HepG2 (cell line): ENCODE data around the gene ALDH4A1. TPM values are rescaled to one million over a fixed set of nuclear protein-coding genes. Genes with fewer than 3 reads are reported as not detected.

Source experiments
- ATAC-seq: fragments of 200-7000 bp; cut with Tn5 transposase; 3 replicates; pipeline ENCODE4 v1.9.1; 2020; ENCODE audit warnings: mild to moderate bottlenecking, moderate library complexity
- BruUV-seq: library from RNA; stranded (reverse); fragments of 400-500 nt; replicated peaks from 2 replicates; lab custom pipeline; 2021; lab: Mats Ljungman, UMichigan
- CTCF ChIA-PET: fragments of 300-600 bp; formaldehyde crosslinking; extraction: SDS; loops from one replicate; lab custom pipeline; 2021; ENCODE audit warnings: low total read pairs, inconsistent platforms, low intra/inter-chr PET ratio; lab: Yijun Ruan, JAX
- POLR2A ChIA-PET: fragments of 350-600 bp; sonication (Branson Sonifier 250); formaldehyde crosslinking; loops from one replicate; lab custom pipeline; 2020; ENCODE audit warnings: antibody characterized with exemption, inconsistent platforms; lab: Yijun Ruan, JAX
- DNase-seq: peaks from one replicate; pipeline ENCODE4 v3.0.0-alpha.2; 2015; ENCODE audit warnings: low spot score
- FAIRE-seq: peaks from 3 replicates; lab custom pipeline; 2011; peaks lifted over from hg19 to GRCh38; lab: Jason Lieb, UNC
- H2AFZ ChIP-seq: one replicate; pipeline ENCODE4 v1.6.1; 2011; ENCODE audit warnings: low read length, inconsistent platforms
- H3K27ac ChIP-seq: fragments of 300-600 bp; 3 replicates; pipeline ENCODE4 v1.8.0; 2011; ENCODE audit warnings: mixed run types, mild to moderate bottlenecking, mixed read lengths, low read length, inconsistent platforms; ENCODE audit not compliant: insufficient read depth; ENCODE audit errors: extremely low read length
- H3K27me3 ChIP-seq, 2 experiments: fragments of 200-600 bp in 1 of 2; 2 replicates in 1 of 2; 3 replicates in 1 of 2; pipeline versions ENCODE4 v1.6.0 to v1.8.0; 2011; ENCODE audit warnings: low read length in 2 of 2, mild to moderate bottlenecking in 2 of 2, moderate library complexity in 2 of 2, inconsistent platforms in 1 of 2; ENCODE audit not compliant: insufficient read depth in 2 of 2, control insufficient read depth in 1 of 2
- H3K36me3 ChIP-seq, 2 experiments: fragments of 200-600 bp in 1 of 2; replicated peaks in 1 of 2; 2 replicates in 1 of 2; 3 replicates in 1 of 2; pipeline versions ENCODE4 v1.5.1 to v1.8.0; 2011; ENCODE audit warnings: low read length in 2 of 2, inconsistent platforms in 1 of 2; ENCODE audit not compliant: insufficient read depth in 2 of 2, control insufficient read depth in 1 of 2
- H3K4me1 ChIP-seq: 2 replicates; pipeline ENCODE4 v1.5.1; 2012; ENCODE audit warnings: low read length, inconsistent platforms; ENCODE audit not compliant: insufficient read depth
- H3K4me2 ChIP-seq: 2 replicates; pipeline ENCODE4 v1.6.0; 2011; ENCODE audit warnings: low read depth, low read length, inconsistent platforms
- H3K4me3 ChIP-seq, 3 experiments: fragments of 200-600 bp in 1 of 3; sonication (generic), shearing (Covaris generic) in 1 of 3; replicated peaks in 1 of 3; 2 replicates each; pipeline ENCODE4 v1.5.1; 2011 to 2016; ENCODE audit warnings: low read length in 3 of 3, inconsistent platforms in 2 of 3, low read depth in 2 of 3, mild to moderate bottlenecking in 2 of 3, control low read depth in 1 of 3, mixed read lengths in 1 of 3; ENCODE audit not compliant: insufficient read depth in 1 of 3
- H3K79me2 ChIP-seq: one replicate; pipeline ENCODE4 v1.6.1; 2011; ENCODE audit warnings: low read length, inconsistent platforms; ENCODE audit not compliant: insufficient read depth
- H3K9ac ChIP-seq: 2 replicates; pipeline ENCODE4 v1.6.0; 2011; ENCODE audit warnings: mild to moderate bottlenecking, low read depth, low read length, inconsistent platforms; ENCODE audit not compliant: insufficient read depth
- H3K9me3 ChIP-seq: 2 replicates; pipeline ENCODE4 v1.5.1; 2012; ENCODE audit warnings: mild to moderate bottlenecking, low read length
- H4K20me1 ChIP-seq: 2 replicates; pipeline ENCODE4 v1.6.0; 2011; ENCODE audit warnings: inconsistent platforms, mild to moderate bottlenecking, low read length, moderate library complexity; ENCODE audit not compliant: insufficient read depth
- GATA4 ChIP-seq: sonication (generic); IDR thresholded peaks from 2 replicates; pipeline ENCODE4 v1.6.1; 2016; ENCODE audit warnings: antibody characterized with exemption, low read depth, borderline replicate concordance
- MXI1 ChIP-seq: IDR thresholded peaks from 3 replicates; pipeline ENCODE4 v1.6.1; 2012; ENCODE audit warnings: low read depth, low read length, inconsistent platforms, borderline replicate concordance
- ZNF331 ChIP-seq: sonication (generic); formaldehyde crosslinking; IDR thresholded peaks from 2 replicates; pipeline ENCODE4 v1.4.0; 2020; ENCODE audit warnings: missing genetic modification reagents
- ZNF350 ChIP-seq: sonication (generic); formaldehyde crosslinking; IDR thresholded peaks from 2 replicates; pipeline ENCODE4 v1.4.0; 2020; ENCODE audit warnings: mild to moderate bottlenecking, low read depth, missing genetic modification reagents, borderline replicate concordance
- ZNF367 ChIP-seq: sonication (generic); formaldehyde crosslinking; IDR thresholded peaks from 2 replicates; pipeline ENCODE4 v1.4.0; 2020; ENCODE audit warnings: missing genetic modification reagents, borderline replicate concordance
- ZNF547 ChIP-seq: sonication (generic); formaldehyde crosslinking; IDR thresholded peaks from 2 replicates; pipeline ENCODE4 v1.5.1; 2020; ENCODE audit warnings: mild to moderate bottlenecking, missing genetic modification reagents
- ZNF768 ChIP-seq: sonication (generic); formaldehyde crosslinking; IDR thresholded peaks from 2 replicates; pipeline ENCODE4 v1.4.0; 2020; ENCODE audit warnings: missing genetic modification reagents
- WGBS: methylation state at CpG from one replicate; pipeline ENCODE4 v1.1.6; 2017; ENCODE audit warnings: low lambda C conversion rate; 5-methylcytosine and 5-hydroxymethylcytosine counted together
- in situ Hi-C: cut with HindIII; loops from 2 replicates; pipeline ENCODE4 v1.10.0; 2017; ENCODE audit warnings: low pct_unique_long_range_greater_than_20kb; ENCODE audit not compliant: extremely low pct_ligation_motif_present
- intact Hi-C: fragments of 100-400 bp; cut with micrococcal nuclease; formaldehyde crosslinking; loops from one replicate; pipeline ENCODE4 v1.10.0; 2022; ENCODE audit not compliant: unreplicated experiment
- polyA plus RNA-seq, 8 experiments: library from polyadenylated mRNA; depleted of rRNA in 3 of 8; stranded (reverse) in 7 of 8; unstranded in 1 of 8; fragments of >200 nt; fragmentation: Illumina TruSeq in 4 of 8; extraction: Trizol in 4 of 8; gene quantifications; 2 replicates each; pipeline versions ENCODE4 v1.2.1 to v1.2.3, GENCODE V29; 2011 to 2016; ENCODE audit warnings: low read depth in 4 of 8, missing spikeins in 1 of 8, mixed read lengths in 1 of 8; ENCODE audit not compliant: insufficient read depth in 1 of 8
- total RNA-seq, 5 experiments: library from RNA; depleted of rRNA; stranded (reverse); fragments of >200 nt; fragmentation: Illumina TruSeq; extraction: Trizol; gene quantifications; 2 replicates each; pipeline ENCODE4 v1.2.3, GENCODE V29; 2016; ENCODE audit warnings: low read depth in 1 of 5
- TF ChIP-seq, protein P1 (sequence below): sonication (generic); formaldehyde crosslinking; IDR thresholded peaks from 2 replicates; pipeline ENCODE4 v1.4.0; 2020; ENCODE audit warnings: mild to moderate bottlenecking, missing genetic modification reagents
- TF ChIP-seq, protein P2 (sequence below): sonication (generic); formaldehyde crosslinking; IDR thresholded peaks from 2 replicates; pipeline ENCODE4 v1.5.0; 2020; ENCODE audit warnings: missing genetic modification reagents

The ALDH4A1 gene
- total and polyA plus RNA-seq, 2 of the 13 experiments (the other 11 are each of a cell fraction or from before 2014, with no cell fraction given): 76.4 to 240 TPM

DNA sequence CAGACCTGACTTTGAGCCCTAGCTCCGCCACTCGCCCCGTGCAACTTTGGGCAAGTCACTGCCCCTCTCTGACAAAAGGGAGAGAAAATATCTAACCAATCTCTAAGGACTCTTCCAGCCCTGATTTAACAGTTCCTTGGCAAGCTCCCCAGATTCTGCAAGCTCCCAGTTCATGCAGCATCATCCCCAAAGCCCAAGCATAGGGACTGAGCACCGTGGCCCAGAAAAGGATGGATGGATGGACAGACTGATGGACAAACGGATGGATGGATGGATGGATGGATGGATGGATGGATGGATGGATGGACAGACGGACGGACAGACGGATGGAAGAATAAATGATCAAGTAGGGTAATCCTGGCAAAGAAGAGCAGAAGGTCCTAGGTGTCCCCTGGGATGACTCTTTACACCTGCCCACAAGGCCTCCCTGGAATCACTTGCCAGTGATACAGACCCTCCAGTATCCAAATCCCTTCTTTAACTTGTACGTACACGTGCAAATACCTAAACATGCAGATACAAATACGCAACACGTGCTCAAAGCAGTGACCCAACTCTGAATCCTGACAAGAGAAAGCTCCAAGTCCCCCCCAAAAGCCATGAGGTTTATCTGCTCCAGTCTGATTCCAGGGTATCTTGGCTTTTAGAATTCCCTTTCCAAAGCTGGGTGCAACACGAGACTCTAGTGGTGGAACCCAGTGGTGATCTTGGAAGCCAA, 38.1 kb upstream of the ALDH4A1 start:
- Histone ChIP-seq H3K9me3 (no peaks in the 10 kb centered on the region), H4K20me1 (peaks cover 14% of the 10 kb centered on the region), H3K79me2 (peaks cover 51% of the 10 kb centered on the region), H3K4me2 (peak overlapping the region; percentile 71; the same call in 1 of the 2 replicates), H3K27me3 (no peaks in the 10 kb centered on the region), H3K27ac (peak overlapping the region; percentile 67), H3K4me1 (peaks cover 78% of the 10 kb centered on the region), H3K9ac (0 out of 2 replicates have a peak overlapping the region, but pooled peaks have one; percentile 63), H3K36me3 (peaks cover 0 to 4% of the 10 kb centered on the region in 2 experiments; a peak in 1 of 5 replicates), H2AFZ (no peak overlapping the region), H3K4me3 (no peak overlapping the region)
- 95% methylated on average over 10 of the region's 13 CpGs for WGBS
- no peak for ATAC-seq
- intact Hi-C loops: no loop called here
- in situ Hi-C loops: no loop called here
- POLR2A ChIA-PET: interaction anchor here (0.7 to 2.2 kb wide), 2 partner anchors 9 to 70 kb away, joined by 3 to 5 read pairs; no protein-coding TSS in a partner anchor
- CTCF ChIA-PET: no interaction called here
- no TSS peak for BruUV-seq
- FAIRE-seq: no peak
- no peak for TF ChIP-seq ZNF331
- TF ChIP-seq, protein P1, sequence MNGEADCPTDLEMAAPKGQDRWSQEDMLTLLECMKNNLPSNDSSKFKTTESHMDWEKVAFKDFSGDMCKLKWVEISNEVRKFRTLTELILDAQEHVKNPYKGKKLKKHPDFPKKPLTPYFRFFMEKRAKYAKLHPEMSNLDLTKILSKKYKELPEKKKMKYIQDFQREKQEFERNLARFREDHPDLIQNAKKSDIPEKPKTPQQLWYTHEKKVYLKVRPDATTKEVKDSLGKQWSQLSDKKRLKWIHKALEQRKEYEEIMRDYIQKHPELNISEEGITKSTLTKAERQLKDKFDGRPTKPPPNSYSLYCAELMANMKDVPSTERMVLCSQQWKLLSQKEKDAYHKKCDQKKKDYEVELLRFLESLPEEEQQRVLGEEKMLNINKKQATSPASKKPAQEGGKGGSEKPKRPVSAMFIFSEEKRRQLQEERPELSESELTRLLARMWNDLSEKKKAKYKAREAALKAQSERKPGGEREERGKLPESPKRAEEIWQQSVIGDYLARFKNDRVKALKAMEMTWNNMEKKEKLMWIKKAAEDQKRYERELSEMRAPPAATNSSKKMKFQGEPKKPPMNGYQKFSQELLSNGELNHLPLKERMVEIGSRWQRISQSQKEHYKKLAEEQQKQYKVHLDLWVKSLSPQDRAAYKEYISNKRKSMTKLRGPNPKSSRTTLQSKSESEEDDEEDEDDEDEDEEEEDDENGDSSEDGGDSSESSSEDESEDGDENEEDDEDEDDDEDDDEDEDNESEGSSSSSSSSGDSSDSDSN (CRISPR knock-in tag): peak; percentile 1; the same call in 1 of the 2 replicates
- TF ChIP-seq, protein P2, sequence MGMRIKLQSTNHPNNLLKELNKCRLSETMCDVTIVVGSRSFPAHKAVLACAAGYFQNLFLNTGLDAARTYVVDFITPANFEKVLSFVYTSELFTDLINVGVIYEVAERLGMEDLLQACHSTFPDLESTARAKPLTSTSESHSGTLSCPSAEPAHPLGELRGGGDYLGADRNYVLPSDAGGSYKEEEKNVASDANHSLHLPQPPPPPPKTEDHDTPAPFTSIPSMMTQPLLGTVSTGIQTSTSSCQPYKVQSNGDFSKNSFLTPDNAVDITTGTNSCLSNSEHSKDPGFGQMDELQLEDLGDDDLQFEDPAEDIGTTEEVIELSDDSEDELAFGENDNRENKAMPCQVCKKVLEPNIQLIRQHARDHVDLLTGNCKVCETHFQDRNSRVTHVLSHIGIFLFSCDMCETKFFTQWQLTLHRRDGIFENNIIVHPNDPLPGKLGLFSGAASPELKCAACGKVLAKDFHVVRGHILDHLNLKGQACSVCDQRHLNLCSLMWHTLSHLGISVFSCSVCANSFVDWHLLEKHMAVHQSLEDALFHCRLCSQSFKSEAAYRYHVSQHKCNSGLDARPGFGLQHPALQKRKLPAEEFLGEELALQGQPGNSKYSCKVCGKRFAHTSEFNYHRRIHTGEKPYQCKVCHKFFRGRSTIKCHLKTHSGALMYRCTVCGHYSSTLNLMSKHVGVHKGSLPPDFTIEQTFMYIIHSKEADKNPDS: no peak
- no peak for TF ChIP-seq ZNF547 (CRISPR knock-in tag)
- 0 out of 2 replicates have a peak, but pooled peaks have one; percentile 55 for TF ChIP-seq ZNF768
- TF ChIP-seq ZNF350 (CRISPR knock-in tag): no peak
- TF ChIP-seq MXI1: no peak
- no peak for TF ChIP-seq GATA4
- TF ChIP-seq ZNF367: no peak
- TF ChIP-seq, all 625 proteins: peak for 2
- no peak for DNase-seq
